GM23338 (cell line): ENCODE data around the gene PAIP2. TPM values are rescaled to one million over a fixed set of nuclear protein-coding genes. Genes with fewer than 3 reads are reported as not detected.

ENCODE experiments used
- ATAC-seq: fragments of 200-7000 bp; cut with Tn5 transposase; 3 replicates; pipeline ENCODE4 v1.9.1; 2020
- DNase-seq: peaks from one replicate; pipeline ENCODE4 v3.0.0-alpha.2; 2015; ENCODE audit warnings: low spot score
- H2AFZ ChIP-seq: fragments of 200-600 bp; sonication (generic); 2 replicates; pipeline ENCODE4 v1.8.0; 2016; ENCODE audit warnings: antibody characterized with exemption, mild to moderate bottlenecking, moderate library complexity
- H3F3A ChIP-seq: fragments of 200-600 bp; sonication (generic); replicated peaks from 2 replicates; pipeline ENCODE4 v1.8.0; 2017; ENCODE audit warnings: antibody characterized with exemption, mixed run types, low read depth
- H3K27ac ChIP-seq: fragments of 200-600 bp; sonication (generic); 2 replicates; pipeline ENCODE4 v1.6.1; 2016; ENCODE audit warnings: low read depth
- H3K27me3 ChIP-seq: fragments of 200-600 bp; sonication (generic); 2 replicates; pipeline ENCODE4 v1.8.0; 2016; ENCODE audit warnings: mild to moderate bottlenecking, mixed run types, moderate library complexity; ENCODE audit not compliant: insufficient read depth
- H3K36me3 ChIP-seq: fragments of 200-600 bp; sonication (generic); 2 replicates; pipeline ENCODE4 v1.8.0; 2016; ENCODE audit warnings: mild to moderate bottlenecking; ENCODE audit not compliant: insufficient read depth
- H3K4me1 ChIP-seq: fragments of 200-600 bp; sonication (generic); 2 replicates; pipeline ENCODE4 v1.8.0; 2016; ENCODE audit warnings: mild to moderate bottlenecking, moderate library complexity; ENCODE audit not compliant: insufficient read depth
- H3K4me2 ChIP-seq: fragments of 200-600 bp; sonication (generic); 2 replicates; pipeline ENCODE4 v1.7.1; 2017; ENCODE audit warnings: mixed run types
- H3K4me3 ChIP-seq: fragments of 200-600 bp; sonication (generic); 2 replicates; pipeline ENCODE4 v1.6.1; 2016; ENCODE audit warnings: mixed run types
- H3K79me2 ChIP-seq: fragments of 200-600 bp; sonication (generic); replicated peaks from 2 replicates; pipeline ENCODE4 v1.8.0; 2017; ENCODE audit warnings: mild to moderate bottlenecking; ENCODE audit not compliant: insufficient read depth
- H3K9me2 ChIP-seq: fragments of 200-600 bp; sonication (generic); 2 replicates; pipeline ENCODE4 v1.8.0; 2017; ENCODE audit not compliant: insufficient read depth
- H4K20me1 ChIP-seq: fragments of 200-600 bp; sonication (generic); replicated peaks from 2 replicates; pipeline ENCODE4 v1.8.0; 2017; ENCODE audit warnings: mild to moderate bottlenecking; ENCODE audit not compliant: insufficient read depth
- H3K27ac Mint-ChIP-seq: 2 replicates; pipeline ENCODE4 v1.8.0; 2020; ENCODE audit warnings: inconsistent platforms, mild to moderate bottlenecking, moderate library complexity, mixed read lengths
- H3K27me3 Mint-ChIP-seq: 3 replicates; pipeline ENCODE4 v1.8.0; 2022; ENCODE audit warnings: low read depth, mild to moderate bottlenecking, moderate library complexity, mixed read lengths, inconsistent platforms; ENCODE audit not compliant: insufficient read depth, poor library complexity
- H3K36me3 Mint-ChIP-seq: 3 replicates; pipeline ENCODE4 v1.8.0; 2021; ENCODE audit warnings: low read depth, mild to moderate bottlenecking, inconsistent platforms, moderate library complexity, mixed read lengths
- H3K4me1 Mint-ChIP-seq: 3 replicates; pipeline ENCODE4 v1.8.0; 2020; ENCODE audit warnings: mild to moderate bottlenecking, inconsistent platforms, mixed read lengths
- H3K4me3 Mint-ChIP-seq: 3 replicates; pipeline ENCODE4 v1.8.0; 2021; ENCODE audit warnings: moderate library complexity, mild to moderate bottlenecking, inconsistent platforms, mixed read lengths
- H3K9me3 Mint-ChIP-seq: 3 replicates; pipeline ENCODE4 v1.8.0; 2020; ENCODE audit warnings: moderate library complexity, mild to moderate bottlenecking, inconsistent platforms, mixed read lengths
- CREB1 ChIP-seq: fragments of 250-450 bp; sonication (Bioruptor Pico); IDR thresholded peaks from 2 replicates; pipeline ENCODE4 v1.5.0; 2020; ENCODE audit warnings: low read depth, mild to moderate bottlenecking, moderate library complexity
- CTCF ChIP-seq, 2 experiments: fragments of 200-600 bp in 1 of 2; sonication (generic) in 1 of 2; conservative IDR thresholded peaks; 2 replicates each; pipeline versions ENCODE4 v1.5.1 to v1.6.1; 2016 to 2017; ENCODE audit warnings: antibody characterized with exemption in 2 of 2, low read depth in 2 of 2, mild to moderate bottlenecking in 2 of 2, moderate library complexity in 1 of 2
- ETS1 ChIP-seq: IDR thresholded peaks from 2 replicates; pipeline ENCODE4 v1.6.1; 2016; ENCODE audit warnings: antibody characterized with exemption
- EZH2 ChIP-seq: fragments of 200-600 bp; sonication (generic); IDR thresholded peaks from one replicate; pipeline ENCODE4 v1.8.0; 2017; ENCODE audit warnings: antibody characterized with exemption, mild to moderate bottlenecking, low read depth; ENCODE audit not compliant: unreplicated experiment
- EZH2phosphoT487 ChIP-seq: fragments of 200-600 bp; sonication (generic); IDR thresholded peaks from one replicate; pipeline ENCODE4 v1.8.1; 2018; ENCODE audit warnings: antibody characterized with exemption; ENCODE audit not compliant: unreplicated experiment
- JUNB ChIP-seq: IDR thresholded peaks from one replicate; pipeline ENCODE4 v1.6.1; 2016; ENCODE audit warnings: antibody characterized with exemption; ENCODE audit not compliant: unreplicated experiment
- NANOG ChIP-seq: IDR thresholded peaks from 2 replicates; pipeline ENCODE4 v1.6.1; 2016; ENCODE audit warnings: antibody characterized with exemption, borderline replicate concordance
- POLR2AphosphoS5 ChIP-seq: IDR thresholded peaks from 2 replicates; pipeline ENCODE4 v1.6.1; 2016; ENCODE audit warnings: antibody characterized with exemption, low read depth
- REST ChIP-seq: IDR thresholded peaks from one replicate; pipeline ENCODE4 v1.6.1; 2018; ENCODE audit warnings: antibody characterized with exemption; ENCODE audit not compliant: unreplicated experiment
- STAT1 ChIP-seq: IDR thresholded peaks from one replicate; pipeline ENCODE4 v1.6.1; 2016; ENCODE audit warnings: antibody characterized with exemption; ENCODE audit not compliant: unreplicated experiment
- ZNF114 ChIP-seq: fragments of 250-450 bp; sonication (Bioruptor Pico); IDR thresholded peaks from 2 replicates; pipeline ENCODE4 v1.5.0; 2020; ENCODE audit warnings: mild to moderate bottlenecking, moderate library complexity
- ZNF331 ChIP-seq: fragments of 250-450 bp; sonication (Bioruptor Pico); IDR thresholded peaks from 2 replicates; pipeline ENCODE4 v1.5.0; 2020; ENCODE audit warnings: low read depth, mild to moderate bottlenecking, moderate library complexity
- ZNF462 ChIP-seq: fragments of 250-450 bp; sonication (Bioruptor Pico); IDR thresholded peaks from 2 replicates; pipeline ENCODE4 v1.5.0; 2020; ENCODE audit warnings: mild to moderate bottlenecking, moderate library complexity
- polyA plus RNA-seq: library from polyadenylated mRNA; unstranded; fragments of >200 nt; fragmentation: Nextera tagmentation; extraction: Ambion mirVana; gene quantifications from 2 replicates; pipeline ENCODE4 v1.2.1, GENCODE V29; 2016
- total RNA-seq: library from RNA; depleted of rRNA; stranded (reverse); fragments of >200 nt; shearing (Covaris generic); gene quantifications from 2 replicates; pipeline ENCODE4 v1.2.3, GENCODE V29; 2014

PAIP2 gene
- total and polyA plus RNA-seq, 2 experiments from 2014 or later, result 132 to 277 TPM

GRCh38 chr5:139377226-139377625 lies 35.6 kb downstream of the PAIP2 start:
- ATAC-seq, result no peak
- Mint-ChIP-seq H3K27ac (no peak overlapping the region), H3K27me3 (peaks cover 9% of the 10 kb centered on the region)

More at GRCh38 chr5:139377226-139377625, 35.6 kb downstream of the PAIP2 start:
- H3K4me1 ChIP-seq, result peaks cover 4% of the 10 kb centered on the region; the same call in 1 of the 2 replicates
- Mint-ChIP-seq H3K9me3 (no peaks in the 10 kb centered on the region), H3K36me3 (peaks cover 10% of the 10 kb centered on the region; the same call in 2 of the 3 replicates), H3K4me1 (peaks cover 9% of the 10 kb centered on the region; the same call in 2 of the 3 replicates), H3K4me3 (no peak overlapping the region)
- no peaks in the 10 kb centered on the region for H3K79me2 ChIP-seq
- H3F3A ChIP-seq, result peaks cover 8% of the 10 kb centered on the region
- H3K9me2 ChIP-seq, result no peaks in the 10 kb centered on the region
- H3K4me3 ChIP-seq, result no peak overlapping the region
- H2AFZ ChIP-seq, result no peak overlapping the region
- no peak overlapping the region for H3K4me2 ChIP-seq
- no peak for DNase-seq
- no peaks in the 10 kb centered on the region; the same call in 1 of the 2 replicates for H4K20me1 ChIP-seq
- no peak overlapping the region for H3K27ac ChIP-seq
- no peaks in the 10 kb centered on the region for H3K27me3 ChIP-seq
- 0 out of 2 replicates have a peak, but pooled peaks cover under 1% of the 10 kb centered on the region for H3K36me3 ChIP-seq
- no peak for TF ChIP-seq ZNF331 (CRISPR knock-in tag)
- TF ChIP-seq STAT1, result no peak
- no peak for TF ChIP-seq NANOG
- TF ChIP-seq REST, result no peak
- no peak for TF ChIP-seq ETS1
- TF ChIP-seq ZNF462 (CRISPR knock-in tag), result no peak
- no peak for TF ChIP-seq CTCF (conservative IDR thresholded peaks at IDR 0.05; ENCODE audit: low read depth in 2 of 2)
- no peak for TF ChIP-seq POLR2AphosphoS5
- TF ChIP-seq CREB1 (CRISPR knock-in tag), result no peak
- no peak for TF ChIP-seq JUNB
- no peak for TF ChIP-seq EZH2
- TF ChIP-seq ZNF114 (CRISPR knock-in tag), result no peak
- no peak for TF ChIP-seq EZH2phosphoT487
